CD14-positive monocyte (primary cell): ENCODE results near the gene FBXL4. TPM values are rescaled to one million over a fixed set of nuclear protein-coding genes. Genes with fewer than 3 reads are reported as not detected.

Experiments
- DNase-seq, 3 donors: peaks; one replicate each; pipeline ENCODE4 v3.0.0-alpha.2; 2011 to 2022
- H2AFZ ChIP-seq: 2 replicates; pipeline ENCODE4 v1.6.0; 2012; ENCODE audit warnings: mild to moderate bottlenecking, low read depth, low read length, inconsistent platforms; ENCODE audit not compliant: insufficient read depth, poor library complexity, severe bottlenecking
- H3K27ac ChIP-seq, 2 donors: 1 replicate in 1 of 2; 2 replicates in 1 of 2; pipeline ENCODE4 v1.5.1; 2012 to 2013; ENCODE audit warnings: low read length in 2 of 2, control low read depth in 1 of 2, inconsistent platforms in 1 of 2, low read depth in 1 of 2, mild to moderate bottlenecking in 1 of 2
- H3K27me3 ChIP-seq, 2 donors: one replicate each; pipeline versions ENCODE4 v1.6.0 to v1.6.1; 2011 to 2013; ENCODE audit warnings: low read length in 2 of 2; ENCODE audit not compliant: control insufficient read depth in 2 of 2, insufficient read depth in 2 of 2
- H3K36me3 ChIP-seq, 2 donors: replicated peaks in 1 of 2; 1 replicate in 1 of 2; 2 replicates in 1 of 2; pipeline versions ENCODE4 v1.5.1 to v1.6.1; 2012 to 2013; ENCODE audit warnings: low read length in 2 of 2, control low read depth in 1 of 2, inconsistent platforms in 1 of 2, mild to moderate bottlenecking in 1 of 2; ENCODE audit not compliant: insufficient read depth in 2 of 2, control insufficient read depth in 1 of 2
- H3K4me1 ChIP-seq, 2 donors: 1 replicate in 1 of 2; 2 replicates in 1 of 2; pipeline versions ENCODE4 v1.5.1 to v1.6.1; 2012 to 2013; ENCODE audit warnings: low read length in 2 of 2, control low read depth in 1 of 2, inconsistent platforms in 1 of 2, mild to moderate bottlenecking in 1 of 2, moderate library complexity in 1 of 2; ENCODE audit not compliant: insufficient read depth in 2 of 2, control insufficient read depth in 1 of 2
- H3K4me2 ChIP-seq: replicated peaks from 2 replicates; pipeline ENCODE3; 2012; ENCODE audit warnings: low read length, moderate library complexity, mild to moderate bottlenecking; ENCODE audit not compliant: poor library complexity, severe bottlenecking; ENCODE audit errors: extremely low read depth
- H3K4me3 ChIP-seq, 3 experiments: fragments of 200-600 bp in 1 of 3; sonication (generic) in 1 of 3; replicated peaks in 1 of 3; 1 replicate in 2 of 3; 2 replicates in 1 of 3; pipeline ENCODE4 v1.5.1; 2011 to 2013; ENCODE audit warnings: low read length in 3 of 3, mild to moderate bottlenecking in 3 of 3, control low read depth in 2 of 3, low read depth in 2 of 3, inconsistent platforms in 1 of 3, moderate library complexity in 1 of 3
- H3K79me2 ChIP-seq: 2 replicates; pipeline ENCODE4 v1.6.0; 2012; ENCODE audit warnings: mild to moderate bottlenecking, control low read depth, inconsistent platforms, low read length, moderate library complexity; ENCODE audit not compliant: insufficient read depth
- H3K9ac ChIP-seq: 2 replicates; pipeline ENCODE4 v1.6.0; 2017; ENCODE audit warnings: low read length, mild to moderate bottlenecking; ENCODE audit not compliant: insufficient read depth, poor library complexity, severe bottlenecking
- H3K9me3 ChIP-seq, 2 donors: replicated peaks in 1 of 2; 1 replicate in 1 of 2; 2 replicates in 1 of 2; pipeline versions ENCODE4 v1.5.1 to v1.6.1; 2012 to 2013; ENCODE audit warnings: low read length in 2 of 2, control low read depth in 1 of 2; ENCODE audit not compliant: control insufficient read depth in 1 of 2, insufficient read depth in 1 of 2
- H4K20me1 ChIP-seq: 2 replicates; pipeline ENCODE4 v1.6.0; 2012; ENCODE audit warnings: mild to moderate bottlenecking, low read length, control low read depth, moderate library complexity; ENCODE audit not compliant: insufficient read depth
- H3K27ac Mint-ChIP-seq, 7 donors: one replicate each; pipeline ENCODE4 v1.8.0; 2020; ENCODE audit warnings: mild to moderate bottlenecking in 7 of 7, mixed read lengths in 7 of 7, moderate library complexity in 6 of 7, inconsistent platforms in 2 of 7
- H3K27me3 Mint-ChIP-seq, 3 donors: one replicate each; pipeline ENCODE4 v1.8.0; 2021 to 2022; ENCODE audit warnings: low read depth in 3 of 3, mild to moderate bottlenecking in 3 of 3, mixed read lengths in 3 of 3, moderate library complexity in 3 of 3, inconsistent platforms in 1 of 3
- H3K36me3 Mint-ChIP-seq, 2 donors: one replicate each; pipeline ENCODE4 v1.8.0; 2020; ENCODE audit warnings: mixed read lengths in 2 of 2, inconsistent platforms in 1 of 2, mild to moderate bottlenecking in 1 of 2
- H3K4me1 Mint-ChIP-seq: one replicate; pipeline ENCODE4 v1.8.0; 2020; ENCODE audit warnings: mild to moderate bottlenecking, mixed read lengths
- H3K4me3 Mint-ChIP-seq, 2 donors: one replicate each; pipeline ENCODE4 v1.8.0; 2020; ENCODE audit warnings: mild to moderate bottlenecking in 2 of 2, mixed read lengths in 2 of 2, moderate library complexity in 1 of 2
- H3K9me3 Mint-ChIP-seq, 7 donors: one replicate each; pipeline ENCODE4 v1.8.0; 2020 to 2022; ENCODE audit warnings: mixed read lengths in 7 of 7, mild to moderate bottlenecking in 6 of 7, moderate library complexity in 6 of 7, inconsistent platforms in 2 of 7
- WGBS: methylation state at CpG from one replicate; pipeline ENCODE4 v1.1.5; 2013; ENCODE audit warnings: missing lambda C conversion rate; ENCODE audit not compliant: insufficient coverage; 5-methylcytosine and 5-hydroxymethylcytosine counted together
- intact Hi-C, 2 donors: fragments of 100-400 bp; cut with micrococcal nuclease; formaldehyde crosslinking; loops; one replicate each; pipeline versions ENCODE4 v1.15.0 to v1.15.1; 2023
- polyA plus RNA-seq, 3 donors: library from polyadenylated mRNA; depleted of rRNA in 1 of 3; unstranded in 2 of 3; stranded (reverse) in 1 of 3; fragments of 300-500 nt in 2 of 3; fragments of >200 nt in 1 of 3; fragmentation: Illumina TruSeq in 2 of 3; gene quantifications; 1 replicate in 2 of 3; 2 replicates in 1 of 3; pipeline ENCODE4 v1.2.3, GENCODE V29; 2012 to 2021
- TF ChIP-seq, protein P1 (sequence below): fragments of 200-600 bp; IDR thresholded peaks from one replicate; pipeline ENCODE4 v1.8.0; 2022; ENCODE audit warnings: antibody characterized with exemption, mild to moderate bottlenecking

Gene FBXL4
- polyA plus RNA-seq, 3 donors, result 5.7 to 10.9 (median 8.6) TPM

DNA sequence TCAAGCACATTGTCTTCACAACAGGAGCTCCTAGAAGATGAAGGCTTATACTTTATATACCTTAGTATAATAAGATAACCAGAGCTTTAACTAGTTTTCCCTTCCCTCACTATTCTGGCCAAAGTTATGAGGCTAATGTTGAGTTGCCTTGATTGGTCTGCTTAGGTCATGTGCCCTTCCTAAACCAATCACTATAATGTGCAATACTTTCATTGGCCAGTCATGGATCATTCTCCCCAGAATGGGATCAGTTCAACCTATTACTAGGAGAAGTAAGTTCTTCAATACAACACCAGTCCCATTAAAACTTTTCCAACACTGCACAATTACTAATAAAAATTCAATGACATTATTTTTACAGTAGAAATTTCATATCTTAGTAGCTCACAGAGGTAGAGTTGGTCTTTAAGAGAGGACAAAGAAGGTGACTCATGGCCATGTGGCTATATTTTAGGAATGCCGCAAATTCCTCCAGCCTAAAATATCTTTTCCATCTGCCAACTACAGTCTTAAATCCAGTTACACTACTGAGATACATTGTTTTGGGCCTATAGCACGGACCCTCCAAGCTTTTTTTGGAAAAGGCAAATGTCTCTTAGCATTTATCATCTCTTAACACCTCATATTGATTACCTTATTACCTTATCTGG, 125.9 kb downstream of the FBXL4 start:
- Histone ChIP-seq H3K36me3 (no peaks in the 10 kb centered on the region), H3K9ac (no peak overlapping the region), H3K27ac (no peak overlapping the region), H3K79me2 (no peaks in the 10 kb centered on the region), H3K9me3 (peaks cover 3 to 26% of the 10 kb centered on the region in 2 donors), H2AFZ (no peak overlapping the region), H4K20me1 (no peaks in the 10 kb centered on the region), H3K4me1 (no peaks in the 10 kb centered on the region), H3K27me3 (peaks cover 58 to 64% of the 10 kb centered on the region in 2 donors), H3K4me3 (no peak overlapping the region), H3K4me2 (no peak overlapping the region)
- no CpG with 5 or more reads among the region's 2 CpGs for WGBS
- Mint-ChIP-seq H3K27me3 (peaks cover 51 to 68% (median 59%) of the 10 kb centered on the region in 3 donors), H3K9me3 (peaks cover 0 to 14% (median 6%) of the 10 kb centered on the region in 7 donors), H3K27ac (no peak overlapping the region), H3K4me3 (peak overlapping the region in 1 of 2 donors; percentile 19), H3K4me1 (peaks cover 8% of the 10 kb centered on the region), H3K36me3 (peaks cover 0 to under 1% of the 10 kb centered on the region in 2 donors)
- TF ChIP-seq, protein P1, sequence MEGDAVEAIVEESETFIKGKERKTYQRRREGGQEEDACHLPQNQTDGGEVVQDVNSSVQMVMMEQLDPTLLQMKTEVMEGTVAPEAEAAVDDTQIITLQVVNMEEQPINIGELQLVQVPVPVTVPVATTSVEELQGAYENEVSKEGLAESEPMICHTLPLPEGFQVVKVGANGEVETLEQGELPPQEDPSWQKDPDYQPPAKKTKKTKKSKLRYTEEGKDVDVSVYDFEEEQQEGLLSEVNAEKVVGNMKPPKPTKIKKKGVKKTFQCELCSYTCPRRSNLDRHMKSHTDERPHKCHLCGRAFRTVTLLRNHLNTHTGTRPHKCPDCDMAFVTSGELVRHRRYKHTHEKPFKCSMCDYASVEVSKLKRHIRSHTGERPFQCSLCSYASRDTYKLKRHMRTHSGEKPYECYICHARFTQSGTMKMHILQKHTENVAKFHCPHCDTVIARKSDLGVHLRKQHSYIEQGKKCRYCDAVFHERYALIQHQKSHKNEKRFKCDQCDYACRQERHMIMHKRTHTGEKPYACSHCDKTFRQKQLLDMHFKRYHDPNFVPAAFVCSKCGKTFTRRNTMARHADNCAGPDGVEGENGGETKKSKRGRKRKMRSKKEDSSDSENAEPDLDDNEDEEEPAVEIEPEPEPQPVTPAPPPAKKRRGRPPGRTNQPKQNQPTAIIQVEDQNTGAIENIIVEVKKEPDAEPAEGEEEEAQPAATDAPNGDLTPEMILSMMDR, result no peak
- no peak for DNase-seq
- intact Hi-C loops, result no loop called here

Other genes starting within 250 kb of the FBXL4 start
- gene POU3F2, start 113.4 kb downstream of the FBXL4 start, polyA plus RNA-seq, result not detected